HG03520 (cell line): ENCODE data around the gene AMOTL2.

Experiments
- ATAC-seq: cut with Tn5 transposase; IDR thresholded peaks from one replicate; pipeline ENCODE4 v1.9.1; 2021; ENCODE audit warnings: mild to moderate bottlenecking, moderate library complexity; ENCODE audit not compliant: unreplicated experiment

The AMOTL2 gene

GRCh38 chr3:134337071-134337482, 37.2 kb downstream of the AMOTL2 start:
- no peak for ATAC-seq

- no peak for ATAC-seq
Observed at GRCh38 chr3:134336587-134336986, 37.7 kb downstream of the AMOTL2 start.

- ATAC-seq: no peak
Observed at GRCh38 chr3:134334901-134335280, 39.4 kb downstream of the AMOTL2 start.

GRCh38 chr3:134334231-134334900, 39.9 kb downstream of the AMOTL2 start:
- no peak for ATAC-seq

GRCh38 chr3:134333522-134334181, 40.6 kb downstream of the AMOTL2 start:
- ATAC-seq: no peak

GRCh38 chr3:134332344-134332743, 41.9 kb downstream of the AMOTL2 start:
- ATAC-seq: no peak

GRCh38 chr3:134331811-134332199, 42.4 kb downstream of the AMOTL2 start:
- no peak for ATAC-seq

GRCh38 chr3:134330883-134331810, 43.1 kb downstream of the AMOTL2 start:
- no peak for ATAC-seq

GRCh38 chr3:134328846-134329245, 45.4 kb downstream of the AMOTL2 start:
- no peak for ATAC-seq

GRCh38 chr3:134328147-134328591, 46.1 kb downstream of the AMOTL2 start:
- no peak for ATAC-seq

- no peak for ATAC-seq
Observed at GRCh38 chr3:134327594-134327975, 46.7 kb downstream of the AMOTL2 start.

GRCh38 chr3:134326760-134327593, 47.3 kb downstream of the AMOTL2 start:
- ATAC-seq: no peak

GRCh38 chr3:134326126-134326525, 48.1 kb downstream of the AMOTL2 start:
- ATAC-seq: no peak

- ATAC-seq: no peak
Observed at GRCh38 chr3:134325706-134326105, 48.5 kb downstream of the AMOTL2 start.

GRCh38 chr3:134325061-134325705, 49.1 kb downstream of the AMOTL2 start:
- ATAC-seq: no peak

GRCh38 chr3:134323966-134324962, 50.0 kb downstream of the AMOTL2 start:
- ATAC-seq: no peak

GRCh38 chr3:134322286-134322685, 52.0 kb downstream of the AMOTL2 start:
- ATAC-seq: no peak

- no peak for ATAC-seq
Observed at GRCh38 chr3:134320749-134321148, 53.5 kb downstream of the AMOTL2 start.

- no peak for ATAC-seq
Observed at GRCh38 chr3:134319931-134320330, 54.3 kb downstream of the AMOTL2 start.
